Central memory CD8-positive, alpha-beta T cell (primary cell): ENCODE data around the gene ITIH6.
"Not testable (repeated sequence)": the region's sequence is repeated elsewhere in the genome, so short reads cannot be mapped to it uniquely, and the experiment has no call there.

ENCODE experiments used
- ATAC-seq: fragments of 150-1000 bp; cut with Tn5 transposase; replicated peaks from 2 replicates; pipeline ENCODE4 v1.10.0; 2022; ENCODE audit warnings: mild to moderate bottlenecking, moderate FRiP score, moderate number of reproducible peaks; ENCODE audit not compliant: poor library complexity, severe bottlenecking; ENCODE audit errors: extremely low read depth
- DNase-seq, 2 donors: peaks; one replicate each; pipeline ENCODE4 v3.0.0; 2021; ENCODE audit warnings: low spot score in 2 of 2
- H3K27ac Mint-ChIP-seq: one replicate; pipeline ENCODE4 v1.8.0; 2022; ENCODE audit warnings: low read depth, mild to moderate bottlenecking, moderate library complexity, mixed read lengths
- H3K27me3 Mint-ChIP-seq: one replicate; pipeline ENCODE4 v1.8.0; 2022; ENCODE audit warnings: mixed read lengths
- H3K36me3 Mint-ChIP-seq: one replicate; pipeline ENCODE4 v1.8.0; 2022; ENCODE audit warnings: mild to moderate bottlenecking, moderate library complexity, mixed read lengths; ENCODE audit not compliant: insufficient read depth
- H3K4me1 Mint-ChIP-seq: one replicate; pipeline ENCODE4 v1.8.0; 2022; ENCODE audit warnings: mixed read lengths
- H3K4me3 Mint-ChIP-seq: one replicate; pipeline ENCODE4 v1.8.0; 2022; ENCODE audit warnings: mild to moderate bottlenecking, moderate library complexity, mixed read lengths
- H3K9me3 Mint-ChIP-seq: one replicate; pipeline ENCODE4 v1.8.0; 2022; ENCODE audit warnings: mixed read lengths

The ITIH6 gene

GRCh38 chrX:54738567-54738966 is 59.5 kb downstream of the ITIH6 start:
- not testable (repeated sequence) for ATAC-seq, H3K9me3 Mint-ChIP-seq, H3K27ac Mint-ChIP-seq, H3K4me1 Mint-ChIP-seq, DNase-seq, H3K4me3 Mint-ChIP-seq, H3K36me3 Mint-ChIP-seq
- peaks cover 16% of the 10 kb centered on the region for H3K27me3 Mint-ChIP-seq

GRCh38 chrX:54736298-54736942 is 61.6 kb downstream of the ITIH6 start:
- not testable (repeated sequence) for H3K9me3 Mint-ChIP-seq, ATAC-seq, DNase-seq, H3K4me1 Mint-ChIP-seq, H3K27ac Mint-ChIP-seq, H3K4me3 Mint-ChIP-seq, H3K36me3 Mint-ChIP-seq, H3K27me3 Mint-ChIP-seq

- ATAC-seq (no peak), DNase-seq (no peak)
- Mint-ChIP-seq H3K27me3 (peaks cover 50% of the 10 kb centered on the region), H3K9me3 (no peaks in the 10 kb centered on the region), H3K27ac (no peak overlapping the region), H3K4me3 (no peak overlapping the region), H3K4me1 (no peaks in the 10 kb centered on the region), H3K36me3 (no peaks in the 10 kb centered on the region)
Measured at GRCh38 chrX:54721424-54721823, 76.6 kb downstream of the ITIH6 start.

- Mint-ChIP-seq H3K27ac (no peak overlapping the region), H3K36me3 (no peaks in the 10 kb centered on the region), H3K27me3 (peaks cover 21% of the 10 kb centered on the region), H3K9me3 (no peaks in the 10 kb centered on the region), H3K4me3 (no peak overlapping the region), H3K4me1 (no peaks in the 10 kb centered on the region)
- ATAC-seq (no peak), DNase-seq (no peak)
Measured at GRCh38 chrX:54715621-54716020, 82.4 kb downstream of the ITIH6 start.

GRCh38 chrX:54714424-54714823 is 83.6 kb downstream of the ITIH6 start:
- Mint-ChIP-seq H3K27me3 (peaks cover 23% of the 10 kb centered on the region), H3K4me3 (no peak overlapping the region), H3K27ac (no peak overlapping the region), H3K36me3 (no peaks in the 10 kb centered on the region), H3K9me3 (no peaks in the 10 kb centered on the region), H3K4me1 (no peaks in the 10 kb centered on the region)
- ATAC-seq, result no peak
- no peak for DNase-seq

GRCh38 chrX:54711735-54712134 is 86.3 kb downstream of the ITIH6 start:
- H3K27ac Mint-ChIP-seq, result no peak overlapping the region
- DNase-seq (no peak), ATAC-seq (no peak)
- peaks cover 17% of the 10 kb centered on the region for H3K27me3 Mint-ChIP-seq
- no peaks in the 10 kb centered on the region for H3K36me3 Mint-ChIP-seq
- no peak overlapping the region for H3K4me3 Mint-ChIP-seq
- no peaks in the 10 kb centered on the region for H3K4me1 Mint-ChIP-seq
- H3K9me3 Mint-ChIP-seq, result no peaks in the 10 kb centered on the region

- Mint-ChIP-seq H3K27me3 (peaks cover 17% of the 10 kb centered on the region), H3K4me1 (no peaks in the 10 kb centered on the region), H3K36me3 (no peaks in the 10 kb centered on the region), H3K9me3 (no peaks in the 10 kb centered on the region), H3K27ac (no peak overlapping the region), H3K4me3 (no peak overlapping the region)
- no peak for DNase-seq
- ATAC-seq, result no peak
Measured at GRCh38 chrX:54710920-54711319, 87.1 kb downstream of the ITIH6 start.

GRCh38 chrX:54708404-54708803 is 89.7 kb downstream of the ITIH6 start:
- no peaks in the 10 kb centered on the region for H3K36me3 Mint-ChIP-seq
- no peaks in the 10 kb centered on the region for H3K9me3 Mint-ChIP-seq
- H3K27ac Mint-ChIP-seq, result no peak overlapping the region
- DNase-seq (no peak), ATAC-seq (no peak)
- H3K4me3 Mint-ChIP-seq, result no peak overlapping the region
- no peaks in the 10 kb centered on the region for H3K4me1 Mint-ChIP-seq
- H3K27me3 Mint-ChIP-seq, result peaks cover 17% of the 10 kb centered on the region
